Vagina (tissue), 2 donors: ENCODE data around the gene INPP4B. TPM values are rescaled to one million over a fixed set of nuclear protein-coding genes. Genes with fewer than 3 reads are reported as not detected.
A peak's percentile ranks its signal among the peaks of the same experiment; 100 is the strongest.

Experiments used
- DNase-seq, 2 donors: peaks; one replicate each; pipeline ENCODE4 v3.0.0-alpha.2; 2017; ENCODE audit errors: extremely low spot score in 2 of 2
- H3K27ac ChIP-seq: fragments of 200-600 bp; sonication (generic); one replicate; pipeline ENCODE4 v1.5.1; 2019
- H3K27me3 ChIP-seq: fragments of 200-600 bp; sonication (generic); one replicate; pipeline ENCODE4 v1.5.1; 2019
- H3K36me3 ChIP-seq, 2 donors: fragments of 200-600 bp; sonication (generic); one replicate each; pipeline ENCODE4 v1.5.1; 2017 to 2019
- H3K4me1 ChIP-seq: fragments of 200-600 bp; sonication (generic); one replicate; pipeline ENCODE4 v1.5.1; 2019
- H3K4me3 ChIP-seq, 2 donors: fragments of 200-600 bp; sonication (generic); 1 replicate in 1 of 2; 2 replicates in 1 of 2; pipeline ENCODE4 v1.5.1; 2016 to 2019
- H3K9me3 ChIP-seq: fragments of 200-600 bp; sonication (generic); one replicate; pipeline ENCODE4 v1.5.1; 2019
- POLR2A ChIP-seq, 2 donors: fragments of 450-650 bp; IDR thresholded peaks; one replicate each; pipeline ENCODE4 v1.6.1; 2017; ENCODE audit warnings: antibody characterized with exemption in 2 of 2, mild to moderate bottlenecking in 2 of 2, moderate library complexity in 2 of 2
- POLR2AphosphoS5 ChIP-seq, 2 donors: sonication (generic); formaldehyde crosslinking; IDR thresholded peaks; one replicate each; pipeline ENCODE4 v1.9.0; 2017; ENCODE audit warnings: antibody characterized with exemption in 2 of 2, mild to moderate bottlenecking in 2 of 2, low read depth in 1 of 2; ENCODE audit not compliant: insufficient read depth in 1 of 2
- intact Hi-C: fragments of 100-400 bp; cut with DNase I; formaldehyde crosslinking; loops from one replicate; pipeline ENCODE4 v1.15.1; 2023
- total RNA-seq: library from RNA; depleted of rRNA; stranded (reverse); fragments of >200 nt; gene quantifications from one replicate; pipeline ENCODE4 v1.2.3, GENCODE V29; 2016
- TF ChIP-seq, protein P1 (sequence below), 3 experiments: fragments of 450-650 bp in 2 of 3; fragments of 200-600 bp in 1 of 3; sonication (generic) in 1 of 3; IDR thresholded peaks; one replicate each; pipeline ENCODE4 v1.5.1; 2017 to 2019; ENCODE audit warnings: antibody characterized with exemption in 3 of 3, mild to moderate bottlenecking in 2 of 3, moderate library complexity in 2 of 3

INPP4B gene
- total RNA-seq, 1 donor from 2014 or later = 21.1 TPM

DNA sequence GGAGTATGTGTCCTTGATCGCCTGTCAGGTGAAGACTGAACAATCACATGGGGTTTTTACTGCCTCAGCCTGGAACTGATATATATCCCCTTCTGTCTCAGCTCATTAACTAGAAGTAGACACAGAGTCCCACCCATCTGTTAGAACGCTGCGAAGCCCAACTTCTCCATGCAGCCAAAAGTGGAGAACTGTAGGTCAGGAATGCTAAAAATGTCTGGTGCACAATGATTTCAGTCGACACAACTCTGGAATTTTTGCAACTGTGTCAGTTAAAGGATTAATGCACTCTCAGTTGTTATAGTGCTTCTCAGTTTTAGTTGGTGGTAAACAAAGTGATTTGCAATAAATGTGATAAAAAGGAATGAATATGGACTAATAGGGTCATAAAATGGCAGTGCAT, 287.2 kb downstream of the INPP4B start:
- H3K36me3 ChIP-seq = no peaks in the 10 kb centered on the region
- intact Hi-C loops = no loop called here
- no peak overlapping the region for H3K4me3 ChIP-seq
- no peak for DNase-seq
- no peaks in the 10 kb centered on the region for H3K9me3 ChIP-seq
- H3K27me3 ChIP-seq = no peaks in the 10 kb centered on the region
- TF ChIP-seq POLR2A (IDR thresholded peaks at IDR 0.05) (no peak), POLR2AphosphoS5 (IDR thresholded peaks at IDR 0.05; ENCODE audit: insufficient read depth in 1 of 2, low read depth in 1 of 2) (no peak)
- TF ChIP-seq, protein P1, sequence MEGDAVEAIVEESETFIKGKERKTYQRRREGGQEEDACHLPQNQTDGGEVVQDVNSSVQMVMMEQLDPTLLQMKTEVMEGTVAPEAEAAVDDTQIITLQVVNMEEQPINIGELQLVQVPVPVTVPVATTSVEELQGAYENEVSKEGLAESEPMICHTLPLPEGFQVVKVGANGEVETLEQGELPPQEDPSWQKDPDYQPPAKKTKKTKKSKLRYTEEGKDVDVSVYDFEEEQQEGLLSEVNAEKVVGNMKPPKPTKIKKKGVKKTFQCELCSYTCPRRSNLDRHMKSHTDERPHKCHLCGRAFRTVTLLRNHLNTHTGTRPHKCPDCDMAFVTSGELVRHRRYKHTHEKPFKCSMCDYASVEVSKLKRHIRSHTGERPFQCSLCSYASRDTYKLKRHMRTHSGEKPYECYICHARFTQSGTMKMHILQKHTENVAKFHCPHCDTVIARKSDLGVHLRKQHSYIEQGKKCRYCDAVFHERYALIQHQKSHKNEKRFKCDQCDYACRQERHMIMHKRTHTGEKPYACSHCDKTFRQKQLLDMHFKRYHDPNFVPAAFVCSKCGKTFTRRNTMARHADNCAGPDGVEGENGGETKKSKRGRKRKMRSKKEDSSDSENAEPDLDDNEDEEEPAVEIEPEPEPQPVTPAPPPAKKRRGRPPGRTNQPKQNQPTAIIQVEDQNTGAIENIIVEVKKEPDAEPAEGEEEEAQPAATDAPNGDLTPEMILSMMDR (IDR thresholded peaks at IDR 0.05) = no peak
- no peak overlapping the region for H3K27ac ChIP-seq
- peaks cover 6% of the 10 kb centered on the region for H3K4me1 ChIP-seq

GRCh38 chr4:142557239-142557801, 288.8 kb downstream of the INPP4B start:
- Histone ChIP-seq H3K4me1 (peaks cover 6% of the 10 kb centered on the region), H3K27ac (no peak overlapping the region), H3K9me3 (no peaks in the 10 kb centered on the region), H3K36me3 (no peaks in the 10 kb centered on the region), H3K27me3 (no peaks in the 10 kb centered on the region), H3K4me3 (no peak overlapping the region)
- TF ChIP-seq POLR2AphosphoS5 (IDR thresholded peaks at IDR 0.05; ENCODE audit: insufficient read depth in 1 of 2, low read depth in 1 of 2) (no peak), POLR2A (IDR thresholded peaks at IDR 0.05) (no peak)
- TF ChIP-seq, protein P1 (IDR thresholded peaks at IDR 0.05) = no peak
- DNase-seq = no peak
- intact Hi-C loops = loop anchor here (1.0 kb wide), 1 partner anchor 21 kb away; no protein-coding TSS in a partner anchor

DNA sequence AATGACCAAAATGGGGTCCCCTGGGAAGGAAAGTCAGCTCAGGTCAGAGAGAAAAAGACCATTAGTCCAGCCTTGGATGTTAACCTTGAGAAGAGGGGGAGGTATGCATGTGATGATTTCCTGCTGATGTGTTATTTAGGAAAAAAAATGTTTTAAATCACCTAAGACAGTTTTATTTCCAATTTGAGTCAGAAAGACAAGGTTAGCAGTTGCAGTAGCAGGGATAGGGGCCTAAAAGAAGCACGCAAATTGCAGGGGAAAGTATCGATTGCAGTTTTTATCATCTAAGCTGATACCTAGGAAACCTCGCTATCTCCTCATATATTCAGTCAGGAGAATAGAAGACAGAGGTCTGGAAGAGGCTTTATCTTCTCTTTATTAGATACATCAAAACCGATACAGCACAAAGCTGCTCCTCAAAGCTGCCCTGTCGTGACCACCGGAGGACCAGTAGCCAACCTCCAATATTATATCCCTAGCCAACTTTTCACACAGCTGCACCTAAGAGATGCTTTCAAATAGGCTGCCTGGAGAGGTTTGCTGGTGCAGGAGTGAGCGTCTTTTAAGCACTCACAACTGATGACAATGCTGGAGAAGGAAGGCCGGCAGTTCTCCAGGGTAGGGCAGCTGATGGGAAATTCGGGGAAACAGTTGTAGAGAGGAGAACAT, 289.4 kb downstream of the INPP4B start:
- DNase-seq = no peak
- Histone ChIP-seq H3K27me3 (no peaks in the 10 kb centered on the region), H3K4me3 (no peak overlapping the region), H3K27ac (no peak overlapping the region), H3K36me3 (no peaks in the 10 kb centered on the region), H3K4me1 (peaks cover 6% of the 10 kb centered on the region), H3K9me3 (no peaks in the 10 kb centered on the region)
- TF ChIP-seq POLR2A (IDR thresholded peaks at IDR 0.05) (no peak), POLR2AphosphoS5 (IDR thresholded peaks at IDR 0.05; ENCODE audit: insufficient read depth in 1 of 2, low read depth in 1 of 2) (no peak)
- TF ChIP-seq, protein P1 (IDR thresholded peaks at IDR 0.05) = no peak
- intact Hi-C loops = loop anchor here (1.0 kb wide), 1 partner anchor 22 kb away; no protein-coding TSS in a partner anchor

DNA sequence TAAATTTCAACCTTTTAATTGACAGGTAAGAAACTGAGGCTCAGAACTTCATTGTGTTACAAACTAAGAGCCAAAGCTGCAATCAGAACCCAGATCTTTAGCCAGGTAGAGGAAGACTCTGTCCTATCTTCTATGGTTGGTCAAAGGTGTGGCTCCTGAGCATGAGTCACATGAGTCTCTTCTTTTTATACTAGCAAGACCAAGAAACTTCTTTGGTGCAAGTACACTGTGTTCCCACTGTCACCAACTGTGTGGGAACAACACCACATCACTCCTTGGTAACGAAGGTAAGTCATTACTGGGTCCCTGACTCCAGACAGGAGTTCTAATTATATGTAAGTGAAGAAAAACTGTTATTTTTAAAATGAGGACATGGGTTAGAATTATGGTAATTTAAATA, 290.1 kb downstream of the INPP4B start:
- Histone ChIP-seq H3K27ac (no peak overlapping the region), H3K36me3 (no peaks in the 10 kb centered on the region), H3K9me3 (no peaks in the 10 kb centered on the region), H3K4me3 (no peak overlapping the region), H3K27me3 (no peaks in the 10 kb centered on the region), H3K4me1 (peaks cover 6% of the 10 kb centered on the region)
- no peak for DNase-seq
- intact Hi-C loops = no loop called here
- TF ChIP-seq, protein P1 (IDR thresholded peaks at IDR 0.05) = no peak
- TF ChIP-seq POLR2AphosphoS5 (IDR thresholded peaks at IDR 0.05; ENCODE audit: insufficient read depth in 1 of 2, low read depth in 1 of 2) (peak in 1 of 2 donors; percentile 24), POLR2A (IDR thresholded peaks at IDR 0.05) (no peak)

GRCh38 chr4:142554412-142554811, 291.7 kb downstream of the INPP4B start:
- Histone ChIP-seq H3K36me3 (no peaks in the 10 kb centered on the region), H3K4me1 (peaks cover 6% of the 10 kb centered on the region), H3K9me3 (no peaks in the 10 kb centered on the region), H3K27ac (no peak overlapping the region), H3K27me3 (no peaks in the 10 kb centered on the region), H3K4me3 (no peak overlapping the region)
- no peak for DNase-seq
- intact Hi-C loops = no loop called here
- TF ChIP-seq POLR2AphosphoS5 (IDR thresholded peaks at IDR 0.05; ENCODE audit: insufficient read depth in 1 of 2, low read depth in 1 of 2) = no peak
